ENCODE measurements around the gene SCUBE2.

- TF ChIP-seq CTCF (IDR thresholded peaks at IDR 0.05; ENCODE audit: extremely low read depth in 1 of 2, insufficient read depth in 1 of 2, low read depth in 1 of 2, low read length in 2 of 2): no peak
- TF ChIP-seq MAX (IDR thresholded peaks at IDR 0.05; ENCODE audit: insufficient read depth, insufficient read length): no peak
- TF ChIP-seq EZH2 (IDR thresholded peaks at IDR 0.05; ENCODE audit: borderline replicate concordance, low read depth, low read length, severe bottlenecking): no peak
- no peak for TF ChIP-seq POLR2AphosphoS5 (IDR thresholded peaks at IDR 0.05; ENCODE audit: insufficient read depth, low read depth, low read length)
- no peak for TF ChIP-seq POLR2A (IDR thresholded peaks at IDR 0.05; ENCODE audit: low read depth, low read length)
These were observed 18.7 kb downstream of the SCUBE2 start for GRCh38 chr11:9072626-9073176.
